GM13977 (cell line): ENCODE data around the gene PDE2A.

ENCODE experiments used
- DNase-seq: peaks from one replicate; pipeline ENCODE4 v3.0.0; 2012; ENCODE audit warnings: low spot score
- CTCF ChIP-seq: IDR thresholded peaks from 2 replicates; pipeline ENCODE4 v1.5.1; 2012; ENCODE audit warnings: mild to moderate bottlenecking, control low read depth; ENCODE audit not compliant: insufficient read depth; ENCODE audit errors: extremely low read depth, missing control alignments
- in situ Hi-C: fragments of 300-500 bp; cut with MboI; formaldehyde crosslinking; loops from one replicate; pipeline ENCODE4 v1.12.0; 2022; ENCODE audit warnings: low sequenced_read_pairs, low pct_unique_long_range_greater_than_20kb, mixed read lengths, inconsistent platforms; ENCODE audit not compliant: unreplicated experiment

PDE2A gene

DNA sequence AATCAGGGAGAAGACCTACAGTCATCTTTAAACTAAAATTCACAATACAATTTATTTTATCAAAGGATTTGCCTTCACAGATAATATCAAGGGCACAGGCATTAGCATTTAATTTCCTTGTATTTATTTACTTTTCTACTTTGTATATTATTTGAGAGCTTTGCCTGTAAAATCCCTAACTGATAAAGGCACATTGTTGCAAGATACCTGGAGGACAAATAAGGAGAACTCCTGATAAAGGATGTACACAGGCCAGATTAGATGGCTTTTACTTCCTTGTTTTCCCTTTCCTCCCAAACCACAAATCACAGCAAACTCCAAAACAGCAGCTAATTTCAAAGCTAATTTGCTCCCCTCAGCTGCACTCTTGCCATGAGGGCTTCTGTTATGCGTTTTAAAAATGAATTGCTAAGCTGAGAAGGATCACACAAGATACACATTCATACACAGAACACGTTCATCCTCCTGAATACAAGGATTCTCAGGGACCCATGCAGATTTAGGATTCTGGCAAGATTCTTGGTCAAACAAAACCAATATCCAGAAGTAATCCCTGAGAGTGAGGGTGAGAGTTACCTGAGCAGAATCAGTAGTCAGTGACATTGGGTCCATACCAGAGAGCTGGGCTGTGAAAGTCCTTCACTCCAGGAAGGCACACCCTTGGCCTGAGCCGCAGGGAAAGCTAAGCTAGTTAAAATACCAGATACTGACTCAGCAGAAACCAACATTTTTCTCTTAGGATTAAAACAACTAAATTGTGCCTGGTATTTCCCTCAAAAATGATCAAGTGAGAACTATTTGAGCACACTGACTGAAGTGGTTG is 139.6 kb downstream of the PDE2A start:
- DNase-seq: no peak
- in situ Hi-C loops: no loop called here
- no peak for TF ChIP-seq CTCF

DNA sequence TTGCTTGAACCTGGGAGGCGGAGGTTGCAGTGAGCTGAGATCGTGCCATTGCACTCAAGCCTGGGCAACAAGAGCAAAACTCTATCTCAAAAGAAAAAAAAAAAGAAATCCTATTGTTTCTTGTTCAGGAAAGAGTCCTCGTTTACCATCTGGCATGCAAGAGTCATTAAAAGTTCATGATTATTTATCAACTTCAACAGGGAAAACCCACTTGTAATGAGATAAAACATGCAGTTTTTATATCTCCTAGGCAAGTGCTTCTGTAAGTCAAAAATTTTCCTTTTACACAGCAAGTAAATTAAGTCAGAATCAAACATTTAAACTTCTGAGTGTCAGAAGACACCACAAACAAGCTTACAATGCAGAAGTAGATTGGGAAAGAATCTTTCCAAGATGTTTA is 145.2 kb downstream of the PDE2A start:
- no peak for TF ChIP-seq CTCF
- no peak for DNase-seq
- in situ Hi-C loops: no loop called here

- in situ Hi-C loops: no loop called here
- TF ChIP-seq CTCF: no peak
- DNase-seq: no peak
Observed at GRCh38 chr11:72528121-72528520, 146.1 kb downstream of the PDE2A start.
